DMS114 treated with DMSO at 0.1 percent for 48 hours (cell line): ENCODE results near the gene TKT.

Source experiments
- DNase-seq: peaks from one replicate; lab custom pipeline; 2025; ENCODE audit not compliant: unreplicated experiment; lab: John Stamatoyannopoulos, UW

Gene TKT

GRCh38 chr3:53199834-53200233 is 56.0 kb downstream of the TKT start:
- DNase-seq, result no peak

- no peak for DNase-seq
Observed at GRCh38 chr3:53198996-53199395, 56.8 kb downstream of the TKT start.

GRCh38 chr3:53198256-53198977 is 57.4 kb downstream of the TKT start:
- DNase-seq, result no peak

- no peak for DNase-seq
Observed at GRCh38 chr3:53196575-53197407, 59.0 kb downstream of the TKT start.

GRCh38 chr3:53195602-53196574 is 59.9 kb downstream of the TKT start:
- no peak for DNase-seq

- DNase-seq, result no peak
Observed at GRCh38 chr3:53195066-53195450, 60.8 kb downstream of the TKT start.

- DNase-seq, result no peak
Observed at GRCh38 chr3:53194210-53195065, 61.4 kb downstream of the TKT start.

- no peak for DNase-seq
Observed at GRCh38 chr3:53193466-53194209, 62.2 kb downstream of the TKT start.

GRCh38 chr3:53192608-53193007 is 63.2 kb downstream of the TKT start:
- DNase-seq, result no peak

- DNase-seq, result no peak
Observed at GRCh38 chr3:53191836-53192480, 63.9 kb downstream of the TKT start.

- no peak for DNase-seq
Observed at GRCh38 chr3:53190659-53191058, 65.2 kb downstream of the TKT start.

- DNase-seq, result no peak
Observed at GRCh38 chr3:53189276-53189675, 66.5 kb downstream of the TKT start.

GRCh38 chr3:53188720-53189119 is 67.1 kb downstream of the TKT start:
- DNase-seq, result no peak

- no peak for DNase-seq
Observed at GRCh38 chr3:53188136-53188685, 67.6 kb downstream of the TKT start.

GRCh38 chr3:53187430-53187829 is 68.4 kb downstream of the TKT start:
- DNase-seq, result no peak

GRCh38 chr3:53186726-53187125 is 69.1 kb downstream of the TKT start:
- DNase-seq, result no peak

GRCh38 chr3:53185761-53186465 is 69.9 kb downstream of the TKT start:
- no peak for DNase-seq

- DNase-seq, result no peak
Observed at GRCh38 chr3:53184701-53185100, 71.1 kb downstream of the TKT start.
